ENCODE results near the gene COX11.

DNA sequence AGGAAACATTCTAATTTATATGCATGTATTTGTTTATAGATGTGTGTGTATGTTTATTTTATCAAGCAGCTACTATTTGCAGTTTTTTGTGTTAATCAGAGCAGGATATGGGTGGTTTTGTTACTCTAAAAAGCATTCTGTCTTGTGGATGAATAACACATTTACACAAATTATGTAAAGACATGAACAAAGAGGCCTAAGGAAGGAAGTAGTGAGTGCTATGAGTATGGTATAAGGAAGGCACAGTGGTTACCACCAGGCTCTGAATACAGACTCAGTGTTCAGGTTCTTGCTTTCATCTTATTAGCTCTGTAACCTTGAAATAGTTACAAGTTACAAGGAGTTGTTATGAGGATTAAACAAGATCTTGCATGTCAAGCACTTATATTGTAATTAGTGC is 34.0 kb upstream of the COX11 start:
- no peak for TF ChIP-seq POLR2A (IDR thresholded peaks at IDR 0.05; ENCODE audit: control extremely low read depth in 1 of 2, low read depth in 2 of 2, low read length in 2 of 2)
- TF ChIP-seq, protein P1, sequence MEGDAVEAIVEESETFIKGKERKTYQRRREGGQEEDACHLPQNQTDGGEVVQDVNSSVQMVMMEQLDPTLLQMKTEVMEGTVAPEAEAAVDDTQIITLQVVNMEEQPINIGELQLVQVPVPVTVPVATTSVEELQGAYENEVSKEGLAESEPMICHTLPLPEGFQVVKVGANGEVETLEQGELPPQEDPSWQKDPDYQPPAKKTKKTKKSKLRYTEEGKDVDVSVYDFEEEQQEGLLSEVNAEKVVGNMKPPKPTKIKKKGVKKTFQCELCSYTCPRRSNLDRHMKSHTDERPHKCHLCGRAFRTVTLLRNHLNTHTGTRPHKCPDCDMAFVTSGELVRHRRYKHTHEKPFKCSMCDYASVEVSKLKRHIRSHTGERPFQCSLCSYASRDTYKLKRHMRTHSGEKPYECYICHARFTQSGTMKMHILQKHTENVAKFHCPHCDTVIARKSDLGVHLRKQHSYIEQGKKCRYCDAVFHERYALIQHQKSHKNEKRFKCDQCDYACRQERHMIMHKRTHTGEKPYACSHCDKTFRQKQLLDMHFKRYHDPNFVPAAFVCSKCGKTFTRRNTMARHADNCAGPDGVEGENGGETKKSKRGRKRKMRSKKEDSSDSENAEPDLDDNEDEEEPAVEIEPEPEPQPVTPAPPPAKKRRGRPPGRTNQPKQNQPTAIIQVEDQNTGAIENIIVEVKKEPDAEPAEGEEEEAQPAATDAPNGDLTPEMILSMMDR (IDR thresholded peaks at IDR 0.05; ENCODE audit: control extremely low read depth in 1 of 3, insufficient read depth in 1 of 3, low read depth in 1 of 3, low read length in 3 of 3) = no peak
- no peak for TF ChIP-seq RBBP5 (IDR thresholded peaks at IDR 0.05; ENCODE audit: borderline replicate concordance, low read depth, low read length)
- no peak for TF ChIP-seq EP300 (IDR thresholded peaks at IDR 0.05; ENCODE audit: borderline replicate concordance in 1 of 2, low read depth in 2 of 2, low read length in 2 of 2)
- TF ChIP-seq FOSL1 (IDR thresholded peaks at IDR 0.05; ENCODE audit: insufficient read depth, low read depth, low read length) = no peak
- no peak for TF ChIP-seq CTBP2 (IDR thresholded peaks at IDR 0.05; ENCODE audit: borderline replicate concordance, insufficient read depth, insufficient read length, low read length)
- no peak for TF ChIP-seq GABPA (IDR thresholded peaks at IDR 0.05; ENCODE audit: borderline replicate concordance, insufficient read depth, low read length)
- TF ChIP-seq EZH2 (IDR thresholded peaks at IDR 0.05; ENCODE audit: low read depth, low read length, severe bottlenecking) = no peak
- TF ChIP-seq BRCA1 (IDR thresholded peaks at IDR 0.05; ENCODE audit: low read depth, low read length) = no peak
- TF ChIP-seq BCL11A (IDR thresholded peaks at IDR 0.05; ENCODE audit: low read depth in 2 of 2, low read length in 2 of 2) = no peak
- TF ChIP-seq, protein P2, sequence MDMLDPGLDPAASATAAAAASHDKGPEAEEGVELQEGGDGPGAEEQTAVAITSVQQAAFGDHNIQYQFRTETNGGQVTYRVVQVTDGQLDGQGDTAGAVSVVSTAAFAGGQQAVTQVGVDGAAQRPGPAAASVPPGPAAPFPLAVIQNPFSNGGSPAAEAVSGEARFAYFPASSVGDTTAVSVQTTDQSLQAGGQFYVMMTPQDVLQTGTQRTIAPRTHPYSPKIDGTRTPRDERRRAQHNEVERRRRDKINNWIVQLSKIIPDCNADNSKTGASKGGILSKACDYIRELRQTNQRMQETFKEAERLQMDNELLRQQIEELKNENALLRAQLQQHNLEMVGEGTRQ (IDR thresholded peaks at IDR 0.05; ENCODE audit: low read length) = no peak
- TF ChIP-seq, protein P3, sequence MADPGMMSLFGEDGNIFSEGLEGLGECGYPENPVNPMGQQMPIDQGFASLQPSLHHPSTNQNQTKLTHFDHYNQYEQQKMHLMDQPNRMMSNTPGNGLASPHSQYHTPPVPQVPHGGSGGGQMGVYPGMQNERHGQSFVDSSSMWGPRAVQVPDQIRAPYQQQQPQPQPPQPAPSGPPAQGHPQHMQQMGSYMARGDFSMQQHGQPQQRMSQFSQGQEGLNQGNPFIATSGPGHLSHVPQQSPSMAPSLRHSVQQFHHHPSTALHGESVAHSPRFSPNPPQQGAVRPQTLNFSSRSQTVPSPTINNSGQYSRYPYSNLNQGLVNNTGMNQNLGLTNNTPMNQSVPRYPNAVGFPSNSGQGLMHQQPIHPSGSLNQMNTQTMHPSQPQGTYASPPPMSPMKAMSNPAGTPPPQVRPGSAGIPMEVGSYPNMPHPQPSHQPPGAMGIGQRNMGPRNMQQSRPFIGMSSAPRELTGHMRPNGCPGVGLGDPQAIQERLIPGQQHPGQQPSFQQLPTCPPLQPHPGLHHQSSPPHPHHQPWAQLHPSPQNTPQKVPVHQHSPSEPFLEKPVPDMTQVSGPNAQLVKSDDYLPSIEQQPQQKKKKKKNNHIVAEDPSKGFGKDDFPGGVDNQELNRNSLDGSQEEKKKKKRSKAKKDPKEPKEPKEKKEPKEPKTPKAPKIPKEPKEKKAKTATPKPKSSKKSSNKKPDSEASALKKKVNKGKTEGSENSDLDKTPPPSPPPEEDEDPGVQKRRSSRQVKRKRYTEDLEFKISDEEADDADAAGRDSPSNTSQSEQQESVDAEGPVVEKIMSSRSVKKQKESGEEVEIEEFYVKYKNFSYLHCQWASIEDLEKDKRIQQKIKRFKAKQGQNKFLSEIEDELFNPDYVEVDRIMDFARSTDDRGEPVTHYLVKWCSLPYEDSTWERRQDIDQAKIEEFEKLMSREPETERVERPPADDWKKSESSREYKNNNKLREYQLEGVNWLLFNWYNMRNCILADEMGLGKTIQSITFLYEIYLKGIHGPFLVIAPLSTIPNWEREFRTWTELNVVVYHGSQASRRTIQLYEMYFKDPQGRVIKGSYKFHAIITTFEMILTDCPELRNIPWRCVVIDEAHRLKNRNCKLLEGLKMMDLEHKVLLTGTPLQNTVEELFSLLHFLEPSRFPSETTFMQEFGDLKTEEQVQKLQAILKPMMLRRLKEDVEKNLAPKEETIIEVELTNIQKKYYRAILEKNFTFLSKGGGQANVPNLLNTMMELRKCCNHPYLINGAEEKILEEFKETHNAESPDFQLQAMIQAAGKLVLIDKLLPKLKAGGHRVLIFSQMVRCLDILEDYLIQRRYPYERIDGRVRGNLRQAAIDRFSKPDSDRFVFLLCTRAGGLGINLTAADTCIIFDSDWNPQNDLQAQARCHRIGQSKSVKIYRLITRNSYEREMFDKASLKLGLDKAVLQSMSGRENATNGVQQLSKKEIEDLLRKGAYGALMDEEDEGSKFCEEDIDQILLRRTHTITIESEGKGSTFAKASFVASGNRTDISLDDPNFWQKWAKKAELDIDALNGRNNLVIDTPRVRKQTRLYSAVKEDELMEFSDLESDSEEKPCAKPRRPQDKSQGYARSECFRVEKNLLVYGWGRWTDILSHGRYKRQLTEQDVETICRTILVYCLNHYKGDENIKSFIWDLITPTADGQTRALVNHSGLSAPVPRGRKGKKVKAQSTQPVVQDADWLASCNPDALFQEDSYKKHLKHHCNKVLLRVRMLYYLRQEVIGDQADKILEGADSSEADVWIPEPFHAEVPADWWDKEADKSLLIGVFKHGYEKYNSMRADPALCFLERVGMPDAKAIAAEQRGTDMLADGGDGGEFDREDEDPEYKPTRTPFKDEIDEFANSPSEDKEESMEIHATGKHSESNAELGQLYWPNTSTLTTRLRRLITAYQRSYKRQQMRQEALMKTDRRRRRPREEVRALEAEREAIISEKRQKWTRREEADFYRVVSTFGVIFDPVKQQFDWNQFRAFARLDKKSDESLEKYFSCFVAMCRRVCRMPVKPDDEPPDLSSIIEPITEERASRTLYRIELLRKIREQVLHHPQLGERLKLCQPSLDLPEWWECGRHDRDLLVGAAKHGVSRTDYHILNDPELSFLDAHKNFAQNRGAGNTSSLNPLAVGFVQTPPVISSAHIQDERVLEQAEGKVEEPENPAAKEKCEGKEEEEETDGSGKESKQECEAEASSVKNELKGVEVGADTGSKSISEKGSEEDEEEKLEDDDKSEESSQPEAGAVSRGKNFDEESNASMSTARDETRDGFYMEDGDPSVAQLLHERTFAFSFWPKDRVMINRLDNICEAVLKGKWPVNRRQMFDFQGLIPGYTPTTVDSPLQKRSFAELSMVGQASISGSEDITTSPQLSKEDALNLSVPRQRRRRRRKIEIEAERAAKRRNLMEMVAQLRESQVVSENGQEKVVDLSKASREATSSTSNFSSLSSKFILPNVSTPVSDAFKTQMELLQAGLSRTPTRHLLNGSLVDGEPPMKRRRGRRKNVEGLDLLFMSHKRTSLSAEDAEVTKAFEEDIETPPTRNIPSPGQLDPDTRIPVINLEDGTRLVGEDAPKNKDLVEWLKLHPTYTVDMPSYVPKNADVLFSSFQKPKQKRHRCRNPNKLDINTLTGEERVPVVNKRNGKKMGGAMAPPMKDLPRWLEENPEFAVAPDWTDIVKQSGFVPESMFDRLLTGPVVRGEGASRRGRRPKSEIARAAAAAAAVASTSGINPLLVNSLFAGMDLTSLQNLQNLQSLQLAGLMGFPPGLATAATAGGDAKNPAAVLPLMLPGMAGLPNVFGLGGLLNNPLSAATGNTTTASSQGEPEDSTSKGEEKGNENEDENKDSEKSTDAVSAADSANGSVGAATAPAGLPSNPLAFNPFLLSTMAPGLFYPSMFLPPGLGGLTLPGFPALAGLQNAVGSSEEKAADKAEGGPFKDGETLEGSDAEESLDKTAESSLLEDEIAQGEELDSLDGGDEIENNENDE (IDR thresholded peaks at IDR 0.05; ENCODE audit: insufficient replicate concordance, low read length) = no peak
- TF ChIP-seq JUN (IDR thresholded peaks at IDR 0.05; ENCODE audit: low read depth, low read length) = no peak

Data from H1 (cell line).